ENCODE measurements around the gene ZFAND3. TPM values are rescaled to one million over a fixed set of nuclear protein-coding genes. Genes with fewer than 3 reads are reported as not detected.

ZFAND3 gene
- total and polyA plus RNA-seq, 7 donors, result 48.5 to 166 (median 141) TPM

DNA sequence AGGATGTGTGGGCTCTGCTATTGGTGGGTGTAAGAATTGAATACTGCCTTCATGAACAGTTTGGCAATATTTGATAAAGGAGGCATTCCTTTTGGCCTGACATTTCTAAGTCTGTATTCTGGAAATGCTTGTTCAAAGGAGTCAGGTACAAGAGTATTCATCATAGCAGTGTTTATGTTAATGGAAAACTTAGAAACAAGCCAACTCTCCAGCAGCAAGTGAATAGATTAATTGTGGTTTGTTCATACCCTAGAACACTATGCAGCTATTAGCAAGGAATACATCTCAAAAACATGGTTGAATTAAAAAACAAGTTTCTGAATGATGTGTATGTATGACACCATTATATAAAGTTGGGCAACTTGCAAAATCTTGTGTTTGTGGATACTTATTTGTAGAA is 195.8 kb downstream of the ZFAND3 start:
- H3K4me3 ChIP-seq, result no peak overlapping the region
- peaks cover 33% of the 10 kb centered on the region for H3K4me1 ChIP-seq
- no peak overlapping the region for H3K27ac ChIP-seq
- TF ChIP-seq, protein P1, sequence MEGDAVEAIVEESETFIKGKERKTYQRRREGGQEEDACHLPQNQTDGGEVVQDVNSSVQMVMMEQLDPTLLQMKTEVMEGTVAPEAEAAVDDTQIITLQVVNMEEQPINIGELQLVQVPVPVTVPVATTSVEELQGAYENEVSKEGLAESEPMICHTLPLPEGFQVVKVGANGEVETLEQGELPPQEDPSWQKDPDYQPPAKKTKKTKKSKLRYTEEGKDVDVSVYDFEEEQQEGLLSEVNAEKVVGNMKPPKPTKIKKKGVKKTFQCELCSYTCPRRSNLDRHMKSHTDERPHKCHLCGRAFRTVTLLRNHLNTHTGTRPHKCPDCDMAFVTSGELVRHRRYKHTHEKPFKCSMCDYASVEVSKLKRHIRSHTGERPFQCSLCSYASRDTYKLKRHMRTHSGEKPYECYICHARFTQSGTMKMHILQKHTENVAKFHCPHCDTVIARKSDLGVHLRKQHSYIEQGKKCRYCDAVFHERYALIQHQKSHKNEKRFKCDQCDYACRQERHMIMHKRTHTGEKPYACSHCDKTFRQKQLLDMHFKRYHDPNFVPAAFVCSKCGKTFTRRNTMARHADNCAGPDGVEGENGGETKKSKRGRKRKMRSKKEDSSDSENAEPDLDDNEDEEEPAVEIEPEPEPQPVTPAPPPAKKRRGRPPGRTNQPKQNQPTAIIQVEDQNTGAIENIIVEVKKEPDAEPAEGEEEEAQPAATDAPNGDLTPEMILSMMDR (IDR thresholded peaks at IDR 0.05), result no peak
- no peaks in the 10 kb centered on the region for H3K9me3 ChIP-seq
- H3K36me3 ChIP-seq (ENCODE audit: insufficient read depth in 1 of 2, low read depth in 1 of 2), result no peaks in the 10 kb centered on the region
- intact Hi-C loops (cut with DNase I), result loop anchor here (5.0 to 10.0 kb wide), 2 partner anchors 228 to 311 kb away; no protein-coding TSS in a partner anchor
- ATAC-seq, result no peak
- H3K27me3 ChIP-seq (ENCODE audit: insufficient read depth in 3 of 3, low read length in 2 of 3), result no peaks in the 10 kb centered on the region
- no peak for DNase-seq

DNA sequence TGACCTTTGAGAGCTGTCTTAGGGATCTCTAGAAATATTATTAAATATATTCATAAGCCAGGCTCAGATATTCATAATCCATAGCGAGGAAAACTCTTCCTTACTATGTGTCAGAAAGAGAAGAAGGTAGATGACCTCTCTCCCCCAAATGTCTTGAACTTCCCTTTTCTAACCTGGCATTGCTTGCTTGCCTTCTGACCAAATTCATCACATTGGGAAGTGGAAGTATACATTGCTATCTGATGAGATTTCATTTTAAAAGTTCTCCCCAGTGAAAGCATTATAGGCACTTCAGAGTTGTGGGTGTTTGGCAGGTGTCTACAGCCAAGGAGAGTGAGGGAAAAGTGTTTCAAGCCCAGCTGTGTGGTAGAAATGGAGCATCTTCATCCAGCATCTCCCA is 197.3 kb downstream of the ZFAND3 start:
- intact Hi-C loops (cut with DNase I), result loop anchor here (5.0 to 10.0 kb wide), 2 partner anchors 230 to 312 kb away; no protein-coding TSS in a partner anchor
- Histone ChIP-seq H3K9me3 (no peaks in the 10 kb centered on the region), H3K27me3 (ENCODE audit: insufficient read depth in 3 of 3, low read length in 2 of 3) (no peaks in the 10 kb centered on the region), H3K4me3 (no peak overlapping the region), H3K4me1 (peaks cover 26% of the 10 kb centered on the region), H3K27ac (no peak overlapping the region), H3K36me3 (ENCODE audit: insufficient read depth in 1 of 2, low read depth in 1 of 2) (no peaks in the 10 kb centered on the region)
- TF ChIP-seq, protein P1 (IDR thresholded peaks at IDR 0.05), result no peak
- DNase-seq (no peak), ATAC-seq (no peak)
- WGBS, 3 donors, result 86 to 91% (median 89%) methylated on average over 1 of the region's 1 CpG

DNA sequence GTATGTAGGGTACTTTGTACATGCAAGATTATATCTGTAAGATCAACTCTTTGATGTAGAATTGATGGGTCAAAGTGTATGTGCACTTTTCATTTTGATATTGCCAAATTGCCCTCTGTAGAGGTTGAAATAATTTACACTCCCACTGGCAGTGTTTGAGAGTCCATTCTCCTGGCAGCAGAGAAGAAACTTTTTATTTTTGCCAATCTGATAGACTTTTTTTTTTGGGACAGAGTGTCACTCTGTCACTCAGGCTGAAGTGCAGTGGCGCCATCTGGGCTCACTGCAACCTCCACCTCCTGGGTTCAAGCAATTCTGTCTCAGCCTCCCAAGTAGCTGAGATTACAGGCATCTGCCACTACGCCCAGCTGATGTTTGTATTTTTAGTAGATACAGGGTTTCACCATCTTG is 199.2 kb downstream of the ZFAND3 start:
- H3K4me1 ChIP-seq, result peaks cover 26% of the 10 kb centered on the region
- no peak overlapping the region for H3K4me3 ChIP-seq
- no peaks in the 10 kb centered on the region for H3K36me3 ChIP-seq (ENCODE audit: insufficient read depth in 1 of 2, low read depth in 1 of 2)
- TF ChIP-seq, protein P1 (IDR thresholded peaks at IDR 0.05), result no peak
- ATAC-seq (no peak), DNase-seq (no peak)
- no peaks in the 10 kb centered on the region for H3K9me3 ChIP-seq
- no peaks in the 10 kb centered on the region for H3K27me3 ChIP-seq (ENCODE audit: insufficient read depth in 3 of 3, low read length in 2 of 3)
- WGBS, 3 donors, result 94 to 100% (median 95%) methylated on average over 2 of the region's 2 CpGs
- H3K27ac ChIP-seq, result no peak overlapping the region
- intact Hi-C loops (cut with DNase I), result loop anchor here (5.0 to 10.0 kb wide), 2 partner anchors 231 to 314 kb away; no protein-coding TSS in a partner anchor

DNA sequence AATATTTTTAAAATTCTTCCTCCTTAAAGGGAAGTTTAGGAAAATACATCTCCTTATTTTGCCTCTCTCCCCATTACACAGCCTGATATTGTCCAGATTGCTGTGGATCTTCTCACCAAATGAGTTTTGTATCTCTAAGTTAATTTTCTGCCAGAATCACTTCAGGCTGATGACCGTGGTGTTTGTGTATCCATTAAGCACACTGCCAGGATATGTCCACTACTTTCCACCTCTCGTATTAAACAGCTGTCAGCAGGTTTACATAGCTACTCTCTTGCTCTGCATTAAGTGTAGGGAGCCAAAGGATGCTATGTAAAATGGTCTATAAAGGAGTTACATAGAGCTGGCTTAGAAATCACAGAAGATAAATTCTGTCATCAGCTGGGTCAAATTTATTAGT is 201.1 kb downstream of the ZFAND3 start:
- no peak for DNase-seq
- no peak for ATAC-seq
- no peak overlapping the region for H3K4me3 ChIP-seq
- peaks cover 15% of the 10 kb centered on the region for H3K4me1 ChIP-seq
- TF ChIP-seq, protein P1 (IDR thresholded peaks at IDR 0.05), result no peak
- no peaks in the 10 kb centered on the region for H3K9me3 ChIP-seq
- 32 to 51% (median 38%) methylated on average over 2 of the region's 2 CpGs for WGBS, 3 donors
- H3K27me3 ChIP-seq (ENCODE audit: insufficient read depth in 3 of 3, low read length in 2 of 3), result no peaks in the 10 kb centered on the region
- H3K27ac ChIP-seq, result no peak overlapping the region
- intact Hi-C loops (cut with DNase I), result no loop called here
- no peaks in the 10 kb centered on the region for H3K36me3 ChIP-seq (ENCODE audit: insufficient read depth in 1 of 2, low read depth in 1 of 2)

DNA sequence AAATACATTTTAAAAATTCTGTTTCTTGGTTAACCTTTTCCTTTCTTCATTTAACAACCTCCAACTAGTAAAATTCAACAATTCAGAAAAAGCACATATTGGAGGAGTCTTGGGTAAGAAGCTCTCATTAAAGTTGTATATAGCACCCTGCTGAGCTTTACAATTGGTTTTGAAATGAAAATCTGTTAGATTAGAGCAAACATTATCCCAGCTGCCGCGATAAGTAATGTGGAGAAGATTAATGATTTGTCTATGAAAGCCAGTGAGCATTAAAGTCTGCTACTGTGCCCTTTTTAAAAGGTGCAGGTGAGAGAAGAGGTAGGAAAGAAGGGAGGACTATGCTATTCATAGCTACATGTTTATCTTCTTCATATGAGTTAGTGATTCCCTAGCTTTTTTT is 201.5 kb downstream of the ZFAND3 start:
- Histone ChIP-seq H3K36me3 (ENCODE audit: insufficient read depth in 1 of 2, low read depth in 1 of 2) (no peaks in the 10 kb centered on the region), H3K27ac (no peak overlapping the region), H3K4me1 (peaks cover 13% of the 10 kb centered on the region), H3K9me3 (no peaks in the 10 kb centered on the region), H3K4me3 (no peak overlapping the region), H3K27me3 (ENCODE audit: insufficient read depth in 3 of 3, low read length in 2 of 3) (no peaks in the 10 kb centered on the region)
- ATAC-seq, result no peak
- DNase-seq, result no peak
- TF ChIP-seq, protein P1 (IDR thresholded peaks at IDR 0.05), result no peak
- 76 to 79% (median 76%) methylated on average over 2 of the region's 2 CpGs for WGBS, 3 donors
- intact Hi-C loops (cut with DNase I), result no loop called here
